ENCODE measurements around the gene CAB39.

Gene CAB39

DNA sequence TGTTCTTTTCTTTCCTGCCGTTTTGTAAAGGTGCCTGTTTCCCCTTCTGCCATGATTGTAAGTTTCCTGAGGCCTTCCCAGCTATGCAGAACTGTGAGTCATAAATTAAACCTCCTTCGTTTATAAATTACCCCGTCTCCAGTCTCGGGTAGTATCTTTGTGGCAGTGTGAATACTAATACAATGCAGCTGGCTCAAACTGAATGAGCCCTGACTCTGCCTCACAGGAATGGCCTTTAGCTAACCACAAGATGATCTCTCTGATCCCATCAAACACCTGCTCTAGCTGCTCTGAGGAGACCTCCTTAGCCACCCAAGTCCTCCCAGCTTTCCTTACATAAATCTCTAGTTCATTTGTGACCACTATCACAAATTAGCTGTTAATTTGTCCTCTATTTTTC is 41.5 kb upstream of the CAB39 start:
- Histone ChIP-seq H3K9me3 (ENCODE audit: control insufficient read depth, insufficient read depth, low read length) (no peaks in the 10 kb centered on the region), H3K4me1 (ENCODE audit: control insufficient read depth, insufficient read depth, low read length) (peaks cover 6% of the 10 kb centered on the region; the same call in 1 of the 2 replicates), H3K27me3 (ENCODE audit: control insufficient read depth, insufficient read depth, low read length) (no peaks in the 10 kb centered on the region), H3K36me3 (ENCODE audit: control insufficient read depth, insufficient read depth, low read length) (no peaks in the 10 kb centered on the region), H3K27ac (ENCODE audit: low read length) (no peak overlapping the region), H3K4me3 (ENCODE audit: low read length) (no peak overlapping the region)
- DNase-seq (ENCODE audit: low read depth, low spot score), result no peak
- no CpG with 5 or more reads among the region's 4 CpGs for WGBS (ENCODE audit: insufficient coverage, insufficient read length)

DNA sequence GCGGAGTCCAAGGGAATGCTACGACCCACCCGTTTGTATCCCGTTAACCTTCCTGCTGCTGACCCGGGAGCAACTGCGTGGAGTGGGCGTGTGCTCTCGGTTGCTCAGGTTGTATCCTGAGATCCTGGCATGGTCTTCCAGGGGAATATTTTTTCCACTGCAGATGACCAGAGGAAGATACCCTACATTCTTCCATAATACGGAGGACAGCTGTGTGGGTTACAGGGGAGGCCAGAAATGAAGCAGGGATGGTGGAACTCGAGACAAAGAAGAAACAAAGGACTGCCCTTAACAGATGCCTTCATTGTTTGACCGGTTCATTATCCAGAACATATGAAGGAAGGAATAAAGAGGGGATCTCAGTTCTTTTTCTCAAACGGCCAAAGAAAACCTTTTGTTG is 39.8 kb upstream of the CAB39 start:
- DNase-seq (ENCODE audit: low read depth, low spot score), result no peak
- no peaks in the 10 kb centered on the region for H3K27me3 ChIP-seq (ENCODE audit: control insufficient read depth, insufficient read depth, low read length)
- no peaks in the 10 kb centered on the region for H3K9me3 ChIP-seq (ENCODE audit: control insufficient read depth, insufficient read depth, low read length)
- no peak overlapping the region for H3K27ac ChIP-seq (ENCODE audit: low read length)
- H3K36me3 ChIP-seq (ENCODE audit: control insufficient read depth, insufficient read depth, low read length), result no peaks in the 10 kb centered on the region
- peaks cover 1% of the 10 kb centered on the region; the same call in 1 of the 2 replicates for H3K4me1 ChIP-seq (ENCODE audit: control insufficient read depth, insufficient read depth, low read length)
- no peak overlapping the region for H3K4me3 ChIP-seq (ENCODE audit: low read length)
- WGBS (ENCODE audit: insufficient coverage, insufficient read length), result no CpG with 5 or more reads among the region's 12 CpGs

DNA sequence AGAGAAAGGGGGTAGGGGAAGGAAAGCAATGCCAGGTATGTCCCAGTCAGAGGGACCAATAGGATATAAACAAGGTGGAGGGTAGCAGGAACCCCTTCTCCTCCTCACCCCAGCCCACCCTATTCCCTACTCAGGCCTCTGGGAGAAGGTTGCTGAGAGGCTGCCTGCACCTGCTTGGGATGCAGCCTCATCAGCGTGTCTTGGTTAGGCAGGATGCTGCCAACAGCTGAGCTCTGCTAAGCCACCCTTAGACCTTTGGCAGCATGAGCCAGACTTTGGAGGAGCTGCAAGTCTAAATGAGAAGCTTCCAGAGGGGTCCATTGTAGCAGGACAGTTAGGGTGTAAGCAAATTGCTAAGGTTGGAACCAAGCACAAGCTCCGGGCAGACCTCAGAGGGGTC is 38.2 kb upstream of the CAB39 start:
- Histone ChIP-seq H3K27me3 (ENCODE audit: control insufficient read depth, insufficient read depth, low read length) (no peaks in the 10 kb centered on the region), H3K27ac (ENCODE audit: low read length) (no peak overlapping the region), H3K4me1 (ENCODE audit: control insufficient read depth, insufficient read depth, low read length) (no peaks in the 10 kb centered on the region), H3K9me3 (ENCODE audit: control insufficient read depth, insufficient read depth, low read length) (no peaks in the 10 kb centered on the region), H3K36me3 (ENCODE audit: control insufficient read depth, insufficient read depth, low read length) (no peaks in the 10 kb centered on the region), H3K4me3 (ENCODE audit: low read length) (no peak overlapping the region)
- no peak for DNase-seq (ENCODE audit: low read depth, low spot score)
- no CpG with 5 or more reads among the region's 2 CpGs for WGBS (ENCODE audit: insufficient coverage, insufficient read length)

GRCh38 chr2:230674966-230675672 is 37.5 kb upstream of the CAB39 start:
- no peaks in the 10 kb centered on the region for H3K9me3 ChIP-seq (ENCODE audit: control insufficient read depth, insufficient read depth, low read length)
- no peak overlapping the region for H3K27ac ChIP-seq (ENCODE audit: low read length)
- H3K4me3 ChIP-seq (ENCODE audit: low read length), result no peak overlapping the region
- no peak for DNase-seq (ENCODE audit: low read depth, low spot score)
- H3K36me3 ChIP-seq (ENCODE audit: control insufficient read depth, insufficient read depth, low read length), result no peaks in the 10 kb centered on the region
- H3K27me3 ChIP-seq (ENCODE audit: control insufficient read depth, insufficient read depth, low read length), result no peaks in the 10 kb centered on the region
- no CpG with 5 or more reads among the region's 5 CpGs for WGBS (ENCODE audit: insufficient coverage, insufficient read length)
- no peaks in the 10 kb centered on the region for H3K4me1 ChIP-seq (ENCODE audit: control insufficient read depth, insufficient read depth, low read length)

DNA sequence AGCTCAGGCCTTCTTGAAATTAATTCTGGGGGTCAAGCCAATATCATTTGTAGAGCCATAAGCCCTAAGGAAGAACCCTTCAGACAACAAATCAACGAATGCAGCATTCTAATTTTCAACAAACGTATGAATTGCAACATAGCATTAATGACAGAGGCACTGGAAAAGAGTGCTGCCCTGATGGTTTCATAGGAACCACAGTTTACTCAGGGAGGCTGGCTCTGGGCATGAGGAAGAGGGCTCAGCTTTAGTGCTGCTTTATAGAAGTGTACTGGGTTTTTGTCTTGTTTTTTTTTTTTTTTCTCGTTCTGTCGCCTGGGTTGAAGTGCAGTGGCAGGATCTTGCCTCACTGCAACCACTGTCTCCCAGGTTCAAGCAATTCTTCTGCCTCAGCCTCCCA is 36.1 kb upstream of the CAB39 start:
- no CpG with 5 or more reads among the region's 4 CpGs for WGBS (ENCODE audit: insufficient coverage, insufficient read length)
- Histone ChIP-seq H3K27ac (ENCODE audit: low read length) (no peak overlapping the region), H3K9me3 (ENCODE audit: control insufficient read depth, insufficient read depth, low read length) (no peaks in the 10 kb centered on the region), H3K36me3 (ENCODE audit: control insufficient read depth, insufficient read depth, low read length) (no peaks in the 10 kb centered on the region), H3K4me3 (ENCODE audit: low read length) (no peak overlapping the region), H3K27me3 (ENCODE audit: control insufficient read depth, insufficient read depth, low read length) (no peaks in the 10 kb centered on the region), H3K4me1 (ENCODE audit: control insufficient read depth, insufficient read depth, low read length) (no peaks in the 10 kb centered on the region)
- DNase-seq (ENCODE audit: low read depth, low spot score), result no peak

DNA sequence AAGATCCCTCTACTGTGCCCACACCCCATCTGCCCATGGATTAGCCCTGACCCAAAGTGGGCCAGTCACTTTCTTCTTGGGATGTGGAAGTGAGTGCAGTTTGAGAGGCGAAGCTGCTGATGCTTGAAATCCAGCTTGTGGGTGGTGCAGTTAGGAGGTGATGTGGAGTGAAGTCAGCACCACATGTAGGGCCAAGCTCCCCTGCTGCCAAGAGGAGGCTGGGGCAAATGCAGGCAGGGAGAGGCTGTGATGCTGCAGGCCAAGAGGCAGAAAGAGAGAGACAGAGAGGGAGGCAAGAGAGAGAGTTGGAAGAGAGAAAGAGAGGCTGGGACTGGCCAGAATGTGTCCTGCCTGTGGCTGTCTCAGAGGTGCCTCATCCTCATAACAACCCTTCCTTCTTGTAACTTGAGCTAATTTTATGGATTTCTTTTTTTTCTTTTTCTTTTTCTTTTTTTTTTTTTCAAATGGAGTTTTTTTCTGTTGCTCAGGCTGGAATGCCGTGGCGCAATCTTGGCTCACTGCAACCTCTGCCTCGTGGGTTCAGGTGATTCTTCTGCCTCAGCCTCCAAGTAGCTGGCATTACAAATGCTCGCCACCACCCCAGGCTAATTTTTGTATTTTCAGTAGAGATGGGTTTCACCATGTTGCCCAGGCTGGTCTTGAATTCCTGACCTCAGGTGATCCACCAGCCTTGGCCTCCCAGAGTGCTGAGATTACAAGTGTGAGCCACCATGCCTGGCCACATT is 35.3 kb upstream of the CAB39 start:
- WGBS (ENCODE audit: insufficient coverage, insufficient read length), result no CpG with 5 or more reads among the region's 5 CpGs
- H3K27ac ChIP-seq (ENCODE audit: low read length), result no peak overlapping the region
- DNase-seq (ENCODE audit: low read depth, low spot score), result no peak

GRCh38 chr2:230678018-230678417 is 34.6 kb upstream of the CAB39 start:
- no peaks in the 10 kb centered on the region for H3K27me3 ChIP-seq (ENCODE audit: control insufficient read depth, insufficient read depth, low read length)
- H3K9me3 ChIP-seq (ENCODE audit: control insufficient read depth, insufficient read depth, low read length), result no peaks in the 10 kb centered on the region
- no CpG with 5 or more reads among the region's 1 CpG for WGBS (ENCODE audit: insufficient coverage, insufficient read length)
- no peak for DNase-seq (ENCODE audit: low read depth, low spot score)
- H3K4me3 ChIP-seq (ENCODE audit: low read length), result no peak overlapping the region
- no peaks in the 10 kb centered on the region for H3K36me3 ChIP-seq (ENCODE audit: control insufficient read depth, insufficient read depth, low read length)
- no peaks in the 10 kb centered on the region for H3K4me1 ChIP-seq (ENCODE audit: control insufficient read depth, insufficient read depth, low read length)
- no peak overlapping the region for H3K27ac ChIP-seq (ENCODE audit: low read length)

More for the DNA sequence above, 35.3 kb upstream of the CAB39 start:
- no peaks in the 10 kb centered on the region for H3K36me3 ChIP-seq (ENCODE audit: control insufficient read depth, insufficient read depth, low read length)
- no peak overlapping the region for H3K4me3 ChIP-seq (ENCODE audit: low read length)
- H3K9me3 ChIP-seq (ENCODE audit: control insufficient read depth, insufficient read depth, low read length), result no peaks in the 10 kb centered on the region
- no peaks in the 10 kb centered on the region for H3K4me1 ChIP-seq (ENCODE audit: control insufficient read depth, insufficient read depth, low read length)
- no peaks in the 10 kb centered on the region for H3K27me3 ChIP-seq (ENCODE audit: control insufficient read depth, insufficient read depth, low read length)

DNA sequence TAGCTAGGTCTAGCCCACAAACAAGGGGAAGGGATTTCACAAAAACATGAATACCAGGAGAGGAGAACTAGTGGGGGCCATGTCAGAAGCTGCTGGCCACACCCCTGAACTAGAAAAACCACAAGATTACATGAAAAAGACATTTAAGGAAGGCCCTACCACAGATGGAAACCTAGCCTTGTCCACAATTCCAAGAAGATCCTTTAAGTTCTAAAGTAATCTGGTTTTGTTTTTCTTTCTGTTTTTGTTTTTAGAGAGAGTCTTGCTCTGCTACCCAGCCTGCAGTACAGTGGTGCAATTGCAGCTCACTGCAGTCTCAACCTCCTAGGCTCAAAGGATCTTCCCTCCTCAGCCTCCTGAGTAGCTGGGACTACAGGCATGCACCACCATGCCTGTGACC is 34.2 kb upstream of the CAB39 start:
- H3K4me3 ChIP-seq (ENCODE audit: low read length), result no peak overlapping the region
- H3K4me1 ChIP-seq (ENCODE audit: control insufficient read depth, insufficient read depth, low read length), result no peaks in the 10 kb centered on the region
- H3K27ac ChIP-seq (ENCODE audit: low read length), result no peak overlapping the region
- no peaks in the 10 kb centered on the region for H3K9me3 ChIP-seq (ENCODE audit: control insufficient read depth, insufficient read depth, low read length)
- no peak for DNase-seq (ENCODE audit: low read depth, low spot score)
- no peaks in the 10 kb centered on the region for H3K36me3 ChIP-seq (ENCODE audit: control insufficient read depth, insufficient read depth, low read length)
- H3K27me3 ChIP-seq (ENCODE audit: control insufficient read depth, insufficient read depth, low read length), result no peaks in the 10 kb centered on the region

GRCh38 chr2:230680463-230681170 is 32.0 kb upstream of the CAB39 start:
- no peaks in the 10 kb centered on the region for H3K27me3 ChIP-seq (ENCODE audit: control insufficient read depth, insufficient read depth, low read length)
- H3K27ac ChIP-seq (ENCODE audit: low read length), result no peak overlapping the region
- no peaks in the 10 kb centered on the region for H3K4me1 ChIP-seq (ENCODE audit: control insufficient read depth, insufficient read depth, low read length)
- WGBS (ENCODE audit: insufficient coverage, insufficient read length), result no CpG with 5 or more reads among the region's 11 CpGs
- no peaks in the 10 kb centered on the region for H3K9me3 ChIP-seq (ENCODE audit: control insufficient read depth, insufficient read depth, low read length)
- H3K36me3 ChIP-seq (ENCODE audit: control insufficient read depth, insufficient read depth, low read length), result no peaks in the 10 kb centered on the region
- H3K4me3 ChIP-seq (ENCODE audit: low read length), result no peak overlapping the region
- no peak for DNase-seq (ENCODE audit: low read depth, low spot score)

DNA sequence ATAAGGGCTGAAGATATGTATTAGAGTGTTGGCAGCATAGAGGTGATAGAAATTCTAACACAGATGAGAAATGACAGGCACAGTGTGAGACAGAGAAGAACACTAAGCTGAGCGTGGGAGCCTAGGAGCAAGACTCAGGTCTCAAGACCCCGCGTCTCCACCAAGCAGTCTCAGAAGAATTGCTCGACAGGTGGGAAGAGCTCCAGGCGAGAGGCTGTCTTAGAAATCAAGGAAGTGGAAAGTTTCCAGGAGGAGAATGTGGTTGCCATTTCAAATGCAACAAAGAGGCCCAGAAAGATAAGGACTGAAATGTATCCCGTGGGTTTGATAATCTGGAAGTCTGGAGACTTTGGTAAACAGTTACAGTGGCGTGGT is 31.5 kb upstream of the CAB39 start:
- WGBS (ENCODE audit: insufficient coverage, insufficient read length), result no CpG with 5 or more reads among the region's 7 CpGs
- H3K27ac ChIP-seq (ENCODE audit: low read length), result no peak overlapping the region

More for the DNA sequence above, 31.5 kb upstream of the CAB39 start:
- Histone ChIP-seq H3K4me1 (ENCODE audit: control insufficient read depth, insufficient read depth, low read length) (no peaks in the 10 kb centered on the region), H3K27me3 (ENCODE audit: control insufficient read depth, insufficient read depth, low read length) (no peaks in the 10 kb centered on the region), H3K9me3 (ENCODE audit: control insufficient read depth, insufficient read depth, low read length) (no peaks in the 10 kb centered on the region), H3K4me3 (ENCODE audit: low read length) (no peak overlapping the region), H3K36me3 (ENCODE audit: control insufficient read depth, insufficient read depth, low read length) (no peaks in the 10 kb centered on the region)
- DNase-seq (ENCODE audit: low read depth, low spot score), result no peak

Measured in iPS DF 6.9 (cell line).